IMR-90 (cell line): ENCODE measurements around the gene ST6GALNAC3. TPM values are rescaled to one million over a fixed set of nuclear protein-coding genes. Genes with fewer than 3 reads are reported as not detected.

Source experiments
- ATAC-seq: fragments of 200-7000 bp; cut with Tn5 transposase; 2 replicates; pipeline ENCODE4 v1.9.1; 2020; ENCODE audit warnings: low read depth, mild to moderate bottlenecking, moderate library complexity
- BruUV-seq: library from RNA; stranded (reverse); fragments of 400-500 nt; replicated peaks from 2 replicates; lab custom pipeline; 2021; lab: Mats Ljungman, UMichigan
- CTCF ChIA-PET: fragments of 300-600 bp; formaldehyde crosslinking; extraction: SDS; loops from one replicate; lab custom pipeline; 2021; ENCODE audit warnings: antibody characterized with exemption; lab: Yijun Ruan, JAX
- POLR2A ChIA-PET: fragments of 300-600 bp; sonication (Branson Sonifier 250); formaldehyde crosslinking; loops from one replicate; lab custom pipeline; 2022; ENCODE audit warnings: antibody characterized with exemption; ENCODE audit not compliant: unreplicated experiment; lab: Charles Lee
- DNase-seq: peaks from one replicate; pipeline ENCODE4 v3.0.0; 2013
- H2AFZ ChIP-seq: replicated peaks from 2 replicates; pipeline ENCODE3; 2013; ENCODE audit warnings: low read length, mild to moderate bottlenecking; ENCODE audit not compliant: poor library complexity
- H2AK5ac ChIP-seq: 2 replicates; pipeline ENCODE4 v1.6.1; 2013; ENCODE audit warnings: low read depth, low read length, inconsistent platforms
- H2AK9ac ChIP-seq: replicated peaks from 2 replicates; pipeline ENCODE3; 2013; ENCODE audit warnings: mild to moderate bottlenecking, low read depth, low read length, moderate library complexity; ENCODE audit not compliant: poor library complexity
- H2BK120ac ChIP-seq: 2 replicates; pipeline ENCODE4 v1.6.1; 2013; ENCODE audit warnings: low read depth, low read length, inconsistent platforms
- H2BK15ac ChIP-seq: 3 replicates; pipeline ENCODE4 v1.6.1; 2013; ENCODE audit warnings: low read depth, low read length, inconsistent platforms
- H2BK20ac ChIP-seq: 2 replicates; pipeline ENCODE4 v1.6.1; 2013; ENCODE audit warnings: low read depth, mild to moderate bottlenecking, inconsistent platforms, low read length, moderate library complexity
- H2BK5ac ChIP-seq: 2 replicates; pipeline ENCODE4 v1.6.1; 2013; ENCODE audit warnings: mild to moderate bottlenecking, low read depth, low read length, inconsistent platforms; ENCODE audit not compliant: poor library complexity, severe bottlenecking
- H3K14ac ChIP-seq: replicated peaks from 2 replicates; pipeline ENCODE4 v1.6.1; 2013; ENCODE audit warnings: low read depth, low read length, inconsistent platforms
- H3K18ac ChIP-seq: 2 replicates; pipeline ENCODE4 v1.6.1; 2013; ENCODE audit warnings: low read depth, low read length, control low read depth
- H3K23ac ChIP-seq: 2 replicates; pipeline ENCODE4 v1.6.1; 2013; ENCODE audit warnings: low read depth, low read length, inconsistent platforms
- H3K27ac ChIP-seq: 2 replicates; pipeline ENCODE4 v1.5.1; 2013; ENCODE audit warnings: mild to moderate bottlenecking, control low read depth, low read length; ENCODE audit not compliant: insufficient read depth
- H3K27me3 ChIP-seq: 2 replicates; pipeline ENCODE4 v1.6.1; 2013; ENCODE audit warnings: low read length; ENCODE audit not compliant: control insufficient read depth, insufficient read depth
- H3K36me3 ChIP-seq: 2 replicates; pipeline ENCODE4 v1.6.1; 2013; ENCODE audit warnings: low read length, mixed read lengths; ENCODE audit not compliant: control insufficient read depth, insufficient read depth
- H3K4ac ChIP-seq: 2 replicates; pipeline ENCODE4 v1.6.1; 2013; ENCODE audit warnings: low read depth, low read length, inconsistent platforms
- H3K4me1 ChIP-seq: 2 replicates; pipeline ENCODE4 v1.6.1; 2013; ENCODE audit warnings: low read length, mixed read lengths; ENCODE audit not compliant: control insufficient read depth, insufficient read depth
- H3K4me2 ChIP-seq: 2 replicates; pipeline ENCODE4 v1.6.1; 2013; ENCODE audit warnings: low read depth, mild to moderate bottlenecking, control low read depth, low read length, moderate library complexity
- H3K4me3 ChIP-seq: 2 replicates; pipeline ENCODE4 v1.5.1; 2013; ENCODE audit warnings: low read depth, mild to moderate bottlenecking, control low read depth, low read length, moderate library complexity; ENCODE audit not compliant: insufficient read depth
- H3K56ac ChIP-seq: 2 replicates; pipeline ENCODE4 v1.6.1; 2013; ENCODE audit warnings: low read length, inconsistent platforms; ENCODE audit not compliant: insufficient read depth; ENCODE audit errors: extremely low read depth
- H3K79me1 ChIP-seq, 2 experiments: 2 replicates each; pipeline ENCODE4 v1.6.1; 2013; ENCODE audit warnings: low read length in 2 of 2, inconsistent platforms in 1 of 2, low read depth in 1 of 2
- H3K9ac ChIP-seq: 2 replicates; pipeline ENCODE4 v1.6.1; 2013; ENCODE audit warnings: low read depth, low read length, control low read depth
- H3K9me1 ChIP-seq: 2 replicates; pipeline ENCODE4 v1.6.1; 2013; ENCODE audit warnings: low read length, inconsistent platforms; ENCODE audit not compliant: insufficient read depth
- H3K9me3 ChIP-seq: 2 replicates; pipeline ENCODE4 v1.6.1; 2013; ENCODE audit warnings: low read length; ENCODE audit not compliant: control insufficient read depth, insufficient read depth
- H4K20me1 ChIP-seq: 2 replicates; pipeline ENCODE4 v1.6.1; 2013; ENCODE audit warnings: low read length, inconsistent platforms; ENCODE audit not compliant: insufficient read depth
- H4K5ac ChIP-seq: 2 replicates; pipeline ENCODE4 v1.6.1; 2013; ENCODE audit warnings: mild to moderate bottlenecking, low read depth, low read length, control low read depth
- H4K8ac ChIP-seq, 2 experiments: 2 replicates each; pipeline ENCODE4 v1.6.1; 2013; ENCODE audit warnings: low read depth in 2 of 2, low read length in 2 of 2, control low read depth in 1 of 2, inconsistent platforms in 1 of 2
- H4K91ac ChIP-seq: 2 replicates; pipeline ENCODE4 v1.6.1; 2013; ENCODE audit warnings: low read depth, low read length, inconsistent platforms; ENCODE audit not compliant: insufficient read depth
- BHLHE40 ChIP-seq: fragments of 150-350 bp; IDR thresholded peaks from 2 replicates; pipeline ENCODE4 v1.6.1; 2016; ENCODE audit warnings: mild to moderate bottlenecking, low read depth, low read length
- CEBPB ChIP-seq: IDR thresholded peaks from 2 replicates; pipeline ENCODE4 v1.6.1; 2012; ENCODE audit warnings: low read depth, low read length, improper control_type of control experiment
- CHD1 ChIP-seq: IDR thresholded peaks from 2 replicates; pipeline ENCODE4 v1.6.1; 2012; ENCODE audit warnings: low read depth, low read length, improper control_type of control experiment
- FOS ChIP-seq: fragments of 150-350 bp; IDR thresholded peaks from 2 replicates; pipeline ENCODE4 v1.6.1; 2016; ENCODE audit warnings: low read depth, low read length
- MAFK ChIP-seq: IDR thresholded peaks from 2 replicates; pipeline ENCODE4 v1.6.1; 2012; ENCODE audit warnings: low read depth, low read length, improper control_type of control experiment
- MXI1 ChIP-seq: IDR thresholded peaks from 2 replicates; pipeline ENCODE4 v1.6.1; 2012; ENCODE audit warnings: low read depth, mild to moderate bottlenecking, low read length, moderate library complexity, borderline replicate concordance
- NFE2L2 ChIP-seq: fragments of 150-350 bp; IDR thresholded peaks from 2 replicates; pipeline ENCODE4 v1.6.1; 2016; ENCODE audit warnings: low read depth, mild to moderate bottlenecking, low read length
- POLR2A ChIP-seq: IDR thresholded peaks from 2 replicates; pipeline ENCODE4 v1.6.1; 2012; ENCODE audit warnings: mild to moderate bottlenecking, low read depth, low read length
- RAD21 ChIP-seq: IDR thresholded peaks from 2 replicates; pipeline ENCODE4 v1.6.1; 2012; ENCODE audit warnings: low read length, improper control_type of control experiment
- RFX5 ChIP-seq: IDR thresholded peaks from 2 replicates; pipeline ENCODE4 v1.8.0; 2012; ENCODE audit warnings: low read depth, mild to moderate bottlenecking, low read length, moderate library complexity
- SMC3 ChIP-seq: fragments of 150-350 bp; IDR thresholded peaks from 2 replicates; pipeline ENCODE4 v1.6.1; 2016; ENCODE audit warnings: low read depth, mild to moderate bottlenecking, antibody characterized with exemption, low read length, moderate library complexity
- WGBS, 2 experiments: methylation state at CpG; one replicate each; pipeline versions ENCODE4 v1.1.5 to v1.1.7; 2013; ENCODE audit warnings: missing lambda C conversion rate in 2 of 2; ENCODE audit not compliant: insufficient read length in 1 of 2; ENCODE audit errors: extremely low coverage in 2 of 2; 5-methylcytosine and 5-hydroxymethylcytosine counted together
- dilution Hi-C: fragments of 300-500 bp; cut with HindIII; formaldehyde crosslinking; loops from one replicate; pipeline ENCODE4 v1.14.3; 2018; ENCODE audit warnings: low sequenced_read_pairs; ENCODE audit not compliant: unreplicated experiment
- in situ Hi-C: fragments of 300-500 bp; cut with MboI; formaldehyde crosslinking; loops from 3 replicates; pipeline ENCODE4 v1.14.3; 2019; ENCODE audit warnings: low sequenced_read_pairs, inconsistent platforms, mixed read lengths
- intact Hi-C: fragments of 100-400 bp; cut with micrococcal nuclease; formaldehyde crosslinking; loops from 2 replicates; pipeline ENCODE4 v1.10.0; 2022
- polyA plus RNA-seq, 3 experiments: library from polyadenylated mRNA; depleted of rRNA; stranded (reverse); fragments of >200 nt; gene quantifications; 2 replicates each; pipeline ENCODE4 v1.2.3, GENCODE V29; 2012; ENCODE audit warnings: low replicate concordance in 1 of 3
- total RNA-seq: library from RNA; depleted of rRNA; stranded (reverse); fragments of >200 nt; gene quantifications from 2 replicates; pipeline ENCODE4 v1.2.3, GENCODE V29; 2012
- TF ChIP-seq, protein P1 (sequence below): conservative IDR thresholded peaks from 2 replicates; pipeline ENCODE4 v1.5.1; 2012; ENCODE audit warnings: mild to moderate bottlenecking, low read depth, low read length, improper control_type of control experiment
- TF ChIP-seq, protein P2 (sequence below): fragments of 150-350 bp; IDR thresholded peaks from 2 replicates; pipeline ENCODE4 v1.6.1; 2016; ENCODE audit warnings: low read depth, mild to moderate bottlenecking, low read length, moderate library complexity, borderline replicate concordance
- TF ChIP-seq, protein P3 (sequence below): fragments of 150-350 bp; IDR thresholded peaks from 2 replicates; pipeline ENCODE4 v1.6.1; 2017; ENCODE audit warnings: mild to moderate bottlenecking, antibody characterized with exemption, low read length, low read depth

The ST6GALNAC3 gene
- total and polyA plus RNA-seq, 2 of the 4 experiments (the other 2 are of a cell fraction) = 0.65 to 1.3 TPM

DNA sequence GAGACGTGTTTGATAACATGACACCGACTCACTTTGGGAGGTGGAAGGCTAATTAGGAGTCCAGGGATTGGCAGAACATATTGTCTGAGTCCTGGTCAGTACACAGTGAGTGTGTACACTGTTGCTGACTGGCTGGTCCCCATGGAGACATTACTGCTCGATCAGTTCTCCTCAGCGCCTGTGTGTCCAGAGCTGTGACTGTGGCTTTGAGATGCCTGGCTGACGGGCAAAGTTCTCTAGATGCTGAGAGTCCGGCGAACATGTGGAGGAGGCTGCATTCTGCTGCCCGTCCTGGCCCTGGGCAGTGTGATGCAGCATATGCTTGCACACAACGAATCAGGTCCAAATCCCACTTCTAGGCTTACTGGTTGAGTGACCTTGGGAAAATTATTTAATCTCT, 512.7 kb downstream of the ST6GALNAC3 start:
- Histone ChIP-seq H3K9me1 (peaks cover 3% of the 10 kb centered on the region; the same call in 1 of the 2 replicates), H3K4me2 (no peak overlapping the region), H2AK5ac (no peak overlapping the region), H3K4ac (no peak overlapping the region), H4K91ac (no peak overlapping the region), H3K14ac (no peak overlapping the region), H2BK5ac (no peak overlapping the region), H3K79me1 (no peaks in the 10 kb centered on the region), H3K4me1 (no peaks in the 10 kb centered on the region), H3K18ac (no peak overlapping the region), H3K27ac (no peak overlapping the region), H4K8ac (no peak overlapping the region), H3K9ac (no peak overlapping the region), H3K23ac (no peak overlapping the region), H2AK9ac (no peak overlapping the region), H4K5ac (no peak overlapping the region), H4K20me1 (no peaks in the 10 kb centered on the region), H2BK20ac (no peak overlapping the region), H3K9me3 (no peaks in the 10 kb centered on the region), H3K4me3 (no peak overlapping the region), H2AFZ (no peak overlapping the region), H3K27me3 (no peaks in the 10 kb centered on the region), H2BK120ac (no peak overlapping the region), H3K56ac (no peak overlapping the region), H3K36me3 (no peaks in the 10 kb centered on the region), H2BK15ac (no peak overlapping the region)
- dilution Hi-C loops (no loop called here), in situ Hi-C loops (no loop called here), intact Hi-C loops (no loop called here)
- no TSS peak for BruUV-seq
- DNase-seq (no peak), ATAC-seq (no peak)
- TF ChIP-seq RFX5 = no peak
- TF ChIP-seq, protein P1, sequence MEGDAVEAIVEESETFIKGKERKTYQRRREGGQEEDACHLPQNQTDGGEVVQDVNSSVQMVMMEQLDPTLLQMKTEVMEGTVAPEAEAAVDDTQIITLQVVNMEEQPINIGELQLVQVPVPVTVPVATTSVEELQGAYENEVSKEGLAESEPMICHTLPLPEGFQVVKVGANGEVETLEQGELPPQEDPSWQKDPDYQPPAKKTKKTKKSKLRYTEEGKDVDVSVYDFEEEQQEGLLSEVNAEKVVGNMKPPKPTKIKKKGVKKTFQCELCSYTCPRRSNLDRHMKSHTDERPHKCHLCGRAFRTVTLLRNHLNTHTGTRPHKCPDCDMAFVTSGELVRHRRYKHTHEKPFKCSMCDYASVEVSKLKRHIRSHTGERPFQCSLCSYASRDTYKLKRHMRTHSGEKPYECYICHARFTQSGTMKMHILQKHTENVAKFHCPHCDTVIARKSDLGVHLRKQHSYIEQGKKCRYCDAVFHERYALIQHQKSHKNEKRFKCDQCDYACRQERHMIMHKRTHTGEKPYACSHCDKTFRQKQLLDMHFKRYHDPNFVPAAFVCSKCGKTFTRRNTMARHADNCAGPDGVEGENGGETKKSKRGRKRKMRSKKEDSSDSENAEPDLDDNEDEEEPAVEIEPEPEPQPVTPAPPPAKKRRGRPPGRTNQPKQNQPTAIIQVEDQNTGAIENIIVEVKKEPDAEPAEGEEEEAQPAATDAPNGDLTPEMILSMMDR = no peak
- TF ChIP-seq MAFK = no peak
- TF ChIP-seq, protein P2, sequence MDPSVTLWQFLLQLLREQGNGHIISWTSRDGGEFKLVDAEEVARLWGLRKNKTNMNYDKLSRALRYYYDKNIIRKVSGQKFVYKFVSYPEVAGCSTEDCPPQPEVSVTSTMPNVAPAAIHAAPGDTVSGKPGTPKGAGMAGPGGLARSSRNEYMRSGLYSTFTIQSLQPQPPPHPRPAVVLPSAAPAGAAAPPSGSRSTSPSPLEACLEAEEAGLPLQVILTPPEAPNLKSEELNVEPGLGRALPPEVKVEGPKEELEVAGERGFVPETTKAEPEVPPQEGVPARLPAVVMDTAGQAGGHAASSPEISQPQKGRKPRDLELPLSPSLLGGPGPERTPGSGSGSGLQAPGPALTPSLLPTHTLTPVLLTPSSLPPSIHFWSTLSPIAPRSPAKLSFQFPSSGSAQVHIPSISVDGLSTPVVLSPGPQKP = no peak
- no peak for TF ChIP-seq BHLHE40
- TF ChIP-seq, protein P3, sequence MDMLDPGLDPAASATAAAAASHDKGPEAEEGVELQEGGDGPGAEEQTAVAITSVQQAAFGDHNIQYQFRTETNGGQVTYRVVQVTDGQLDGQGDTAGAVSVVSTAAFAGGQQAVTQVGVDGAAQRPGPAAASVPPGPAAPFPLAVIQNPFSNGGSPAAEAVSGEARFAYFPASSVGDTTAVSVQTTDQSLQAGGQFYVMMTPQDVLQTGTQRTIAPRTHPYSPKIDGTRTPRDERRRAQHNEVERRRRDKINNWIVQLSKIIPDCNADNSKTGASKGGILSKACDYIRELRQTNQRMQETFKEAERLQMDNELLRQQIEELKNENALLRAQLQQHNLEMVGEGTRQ = no peak
- TF ChIP-seq SMC3 = no peak
- TF ChIP-seq CHD1 = no peak
- TF ChIP-seq MXI1 = no peak
- TF ChIP-seq RAD21 = no peak
- TF ChIP-seq FOS = no peak
- no peak for TF ChIP-seq POLR2A
- TF ChIP-seq NFE2L2 = no peak
- no peak for TF ChIP-seq CEBPB
- ChIA-PET POLR2A (no interaction called here), CTCF (no interaction called here)
- 77% methylated on average over 2 of the region's 9 CpGs; no CpG with 5 or more reads in 1 of the 2 experiments for WGBS, 2 experiments
